Measurements from ENCODE around the gene TNS1.

The TNS1 gene

GRCh38 chr2:217979151-217979811 is 23.5 kb downstream of the TNS1 start:
- DNase-seq: no peak

GRCh38 chr2:217978536-217979150 is 24.2 kb downstream of the TNS1 start:
- DNase-seq: no peak

GRCh38 chr2:217977840-217978535 is 24.8 kb downstream of the TNS1 start:
- no peak for DNase-seq

GRCh38 chr2:217976301-217976700 is 26.5 kb downstream of the TNS1 start:
- no peak for DNase-seq

- no peak for DNase-seq
Observed at GRCh38 chr2:217975626-217976025, 27.2 kb downstream of the TNS1 start.

- no peak for DNase-seq
Observed at GRCh38 chr2:217974389-217975005, 28.3 kb downstream of the TNS1 start.

GRCh38 chr2:217973008-217973787 is 29.6 kb downstream of the TNS1 start:
- DNase-seq: no peak

- DNase-seq: no peak
Observed at GRCh38 chr2:217972490-217972889, 30.3 kb downstream of the TNS1 start.

GRCh38 chr2:217972037-217972436 is 30.8 kb downstream of the TNS1 start:
- DNase-seq: no peak

GRCh38 chr2:217971166-217971565 is 31.6 kb downstream of the TNS1 start:
- no peak for DNase-seq

- DNase-seq: no peak
Observed at GRCh38 chr2:217970206-217970605, 32.6 kb downstream of the TNS1 start.

GRCh38 chr2:217969588-217969987 is 33.2 kb downstream of the TNS1 start:
- no peak for DNase-seq

- DNase-seq: no peak
Observed at GRCh38 chr2:217968023-217968422, 34.8 kb downstream of the TNS1 start.

GRCh38 chr2:217966423-217967070 is 36.2 kb downstream of the TNS1 start:
- no peak for DNase-seq

GRCh38 chr2:217964275-217965161 is 38.3 kb downstream of the TNS1 start:
- DNase-seq: no peak

GRCh38 chr2:217960351-217960750 is 42.4 kb downstream of the TNS1 start:
- no peak for DNase-seq

GRCh38 chr2:217959723-217960122 is 43.1 kb downstream of the TNS1 start:
- DNase-seq: no peak

- DNase-seq: no peak
Observed at GRCh38 chr2:217958884-217959225, 43.9 kb downstream of the TNS1 start.

- no peak for DNase-seq
Observed at GRCh38 chr2:217958206-217958883, 44.5 kb downstream of the TNS1 start.

GRCh38 chr2:217956586-217957457 is 46.0 kb downstream of the TNS1 start:
- no peak for DNase-seq
